ENCODE measurements around the gene WWOX.

DNA sequence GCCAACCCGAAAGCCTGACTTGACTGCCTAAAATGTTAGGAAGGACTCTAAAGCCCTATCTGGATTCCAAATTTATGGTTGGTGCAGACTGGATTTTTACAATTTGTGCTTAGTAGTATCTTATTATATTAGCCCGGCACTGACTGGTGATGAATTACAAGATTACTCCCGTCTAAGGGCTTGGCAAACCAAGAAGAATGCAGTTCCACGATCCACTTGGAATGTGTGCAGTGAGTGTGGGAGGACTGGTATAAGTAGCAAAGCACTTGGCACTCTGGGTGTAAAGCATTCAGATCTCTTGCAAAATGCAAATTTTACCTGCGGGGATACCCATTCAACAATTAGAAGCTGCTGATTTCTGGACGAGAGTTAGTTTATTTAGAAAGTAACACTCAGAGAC lies 961.7 kb downstream of the WWOX start:
- TF ChIP-seq CTCF (IDR thresholded peaks at IDR 0.05) (no peak), EZH2 (IDR thresholded peaks at IDR 0.05; ENCODE audit: borderline replicate concordance, insufficient read depth, low read depth, low read length, poor library complexity, severe bottlenecking) (no peak)
